Spleen (tissue), 7 donors: ENCODE data around the gene FGGY.

ENCODE experiments used
- CTCF ChIP-seq, 11 experiments: fragments of 200-600 bp in 7 of 11; fragments of 450-650 bp in 4 of 11; sonication (generic) in 4 of 11; IDR thresholded peaks in 8 of 11; conservative IDR thresholded peaks in 3 of 11; 1 replicate in 7 of 11; 2 replicates in 4 of 11; pipeline versions ENCODE4 v1.4.0 to v1.8.0; 2016 to 2021; ENCODE audit warnings: antibody characterized with exemption in 11 of 11, inconsistent platforms in 4 of 11, mild to moderate bottlenecking in 1 of 11
- POLR2A ChIP-seq, 3 donors: fragments of 450-650 bp; IDR thresholded peaks; one replicate each; pipeline ENCODE4 v1.5.1; 2017; ENCODE audit warnings: antibody characterized with exemption in 3 of 3, mild to moderate bottlenecking in 1 of 3
- POLR2AphosphoS5 ChIP-seq, 3 donors: sonication (generic); formaldehyde crosslinking; IDR thresholded peaks; one replicate each; pipeline ENCODE4 v1.5.1; 2017; ENCODE audit warnings: antibody characterized with exemption in 3 of 3
- donor health status: DM: no; HTN: no; CAD: no; lungs with moderate emphysema.
- donor health status: DM: no; HTN: no; CAD: no.
- donor health status: DM: no; HTN: no; CAD: no.

GRCh38 chr1:59266180-59266926 is 30.5 kb upstream of the FGGY start:
- TF ChIP-seq POLR2A (IDR thresholded peaks at IDR 0.05), result no peak
- no peak for TF ChIP-seq CTCF (IDR thresholded peaks at IDR 0.05 in 8 of 11, conservative IDR thresholded peaks at IDR 0.05 in 3 of 11)
- no peak for TF ChIP-seq POLR2AphosphoS5 (IDR thresholded peaks at IDR 0.05)
